GM12874 (cell line): Measurements from ENCODE around the gene OR9G1.

Experiments used
- CTCF ChIP-seq: IDR thresholded peaks from 2 replicates; pipeline ENCODE4 v1.5.1; 2011; ENCODE audit warnings: low read depth, mild to moderate bottlenecking, control low read depth, low read length, moderate library complexity; ENCODE audit not compliant: insufficient read depth

OR9G1 gene

GRCh38 chr11:56698795-56699194, at the start of gene OR9G1:
Gene OR9G1 (plus strand): TSS chr11:56699095. CDS start chr11:56700388, 1,293 bp downstream.
- no peak for TF ChIP-seq CTCF

GRCh38 chr11:56659755-56660154, 39.1 kb upstream of the OR9G1 start:
- no peak for TF ChIP-seq CTCF

- TF ChIP-seq CTCF = no peak
Observed at GRCh38 chr11:56663386-56663785, 35.5 kb upstream of the OR9G1 start, which contains the start of gene OR5AR1. Gene OR5AR1 (plus strand): TSS chr11:56663686. CDS start chr11:56663686, 0 bp downstream.

- no peak for TF ChIP-seq CTCF
Observed at GRCh38 chr11:56670984-56671383, 27.9 kb upstream of the OR9G1 start.

GRCh38 chr11:56688554-56689100, 10.3 kb upstream of the OR9G1 start:
- no peak for TF ChIP-seq CTCF

GRCh38 chr11:56693428-56693827, 5.5 kb upstream of the OR9G1 start:
- no peak for TF ChIP-seq CTCF

GRCh38 chr11:56700242-56700913, 1.5 kb downstream of the OR9G1 start:
- no peak for TF ChIP-seq CTCF
